OCI-LY1 (cell line): ENCODE measurements around the gene SHISA3.

Source experiments
- CTCF ChIP-seq: fragments of 200-600 bp; sonication (generic), shearing (Covaris generic); IDR thresholded peaks from 2 replicates; pipeline ENCODE4 v1.5.1; 2017; ENCODE audit warnings: mild to moderate bottlenecking, antibody characterized with exemption, low read length, moderate library complexity, mixed read lengths
- EZH2 ChIP-seq: fragments of 200-600 bp; sonication (generic), shearing (Covaris generic); IDR thresholded peaks from 2 replicates; pipeline ENCODE4 v1.8.0; 2017; ENCODE audit warnings: borderline replicate concordance, mixed run types, mild to moderate bottlenecking, antibody characterized with exemption, low read length, moderate library complexity, mixed read lengths

- TF ChIP-seq CTCF (no peak), EZH2 (no peak)
Observed at GRCh38 chr4:42445038-42445437, 47.8 kb downstream of the SHISA3 start.
